CD4-positive, alpha-beta memory T cell (primary cell): ENCODE measurements around the gene RALA. TPM values are rescaled to one million over a fixed set of nuclear protein-coding genes. Genes with fewer than 3 reads are reported as not detected.

ENCODE experiments used
- polyA plus RNA-seq, 2 donors: library from polyadenylated mRNA; unstranded; fragments of 300-500 nt; fragmentation: Illumina TruSeq; gene quantifications; one replicate each; pipeline ENCODE4 v1.2.3, GENCODE V29; 2021
- total RNA-seq, 2 experiments: library from RNA; stranded (reverse); gene quantifications; one replicate each; pipeline ENCODE4 v1.2.3, GENCODE V29; 2021

Gene RALA
- total and polyA plus RNA-seq, 4 experiments from 2014 or later, result 31.6 to 50.5 (median 47.0) TPM

Other genes with a start within 250 kb of the RALA start
- gene YAE1, start 57.2 kb upstream of the RALA start, total RNA-seq, result 10 to 100 TPM; 23.4 to 27.5 TPM
- 10 to 100 TPM; 13.1 to 17.8 TPM for gene YAE1, start 57.2 kb upstream of the RALA start, polyA plus RNA-seq